BJ (cell line): ENCODE results near the gene TMEM205. TPM values are rescaled to one million over a fixed set of nuclear protein-coding genes. Genes with fewer than 3 reads are reported as not detected.

ENCODE experiments used
- CTCF ChIA-PET: fragments of 350-600 bp; formaldehyde crosslinking; extraction: SDS; loops from one replicate; lab custom pipeline; 2021; ENCODE audit warnings: antibody characterized with exemption, inconsistent platforms; lab: Yijun Ruan, JAX
- POLR2A ChIA-PET: fragments of 300-600 bp; sonication (Branson Sonifier 250); formaldehyde crosslinking; extraction: SDS; loops from one replicate; lab custom pipeline; 2021; ENCODE audit warnings: antibody characterized with exemption; lab: Charles Lee
- DNase-seq: peaks from one replicate; pipeline ENCODE4 v3.0.0-alpha.2; 2011; ENCODE audit warnings: low read depth
- H3K27me3 ChIP-seq: 2 replicates; pipeline ENCODE4 v1.6.0; 2011; ENCODE audit warnings: low read length; ENCODE audit not compliant: control insufficient read depth, insufficient read depth
- H3K36me3 ChIP-seq: 2 replicates; pipeline ENCODE4 v1.5.1; 2011; ENCODE audit warnings: low read length; ENCODE audit not compliant: control insufficient read depth, insufficient read depth
- H3K4me3 ChIP-seq: 2 replicates; pipeline ENCODE4 v1.5.1; 2011; ENCODE audit warnings: low read depth, mild to moderate bottlenecking, control low read depth, low read length
- CTCF ChIP-seq: IDR thresholded peaks from 2 replicates; pipeline ENCODE4 v1.5.1; 2011; ENCODE audit warnings: low read depth, mild to moderate bottlenecking, control low read depth, inconsistent platforms, low read length, moderate library complexity; ENCODE audit not compliant: insufficient read depth
- polyA plus RNA-seq: library from polyadenylated mRNA; depleted of rRNA; stranded (reverse); fragments of >200 nt; gene quantifications from 2 replicates; pipeline ENCODE4 v1.2.3, GENCODE V29; 2011

Gene TMEM205
- polyA plus RNA-seq, 1 experiment, result 107 TPM

GRCh38 chr19:11370744-11371143 lies 24.7 kb upstream of the TMEM205 start:
- DNase-seq, result no peak
- ChIA-PET POLR2A (no interaction called here), CTCF (no interaction called here)
- no peaks in the 10 kb centered on the region for H3K27me3 ChIP-seq
- H3K4me3 ChIP-seq, result no peak overlapping the region
- H3K36me3 ChIP-seq, result no peaks in the 10 kb centered on the region
- TF ChIP-seq CTCF, result no peak

GRCh38 chr19:11367528-11367927 lies 21.5 kb upstream of the TMEM205 start:
- POLR2A ChIA-PET, result no interaction called here
- CTCF ChIA-PET, result interaction anchor here (1.2 kb wide), 1 partner anchor 10 kb away, joined by 3 read pairs; no protein-coding TSS in a partner anchor
- Histone ChIP-seq H3K27me3 (no peaks in the 10 kb centered on the region), H3K4me3 (no peak overlapping the region), H3K36me3 (peaks cover 11% of the 10 kb centered on the region; the same call in 1 of the 2 replicates)
- no peak for TF ChIP-seq CTCF
- DNase-seq, result no peak

- no peak for TF ChIP-seq CTCF
- POLR2A ChIA-PET, result no interaction called here
- no peak for DNase-seq
- peaks cover 23% of the 10 kb centered on the region for H3K36me3 ChIP-seq
- H3K27me3 ChIP-seq, result no peaks in the 10 kb centered on the region
- no peak overlapping the region for H3K4me3 ChIP-seq
- CTCF ChIA-PET, result interaction anchor here (0.7 to 1.4 kb wide), 3 partner anchors 17 to 72 kb away, joined by 3 to 4 read pairs (median 3); no protein-coding TSS in a partner anchor
Observed at GRCh38 chr19:11365557-11366117, 19.6 kb upstream of the TMEM205 start.

- DNase-seq, result no peak
- H3K4me3 ChIP-seq, result no peak overlapping the region
- POLR2A ChIA-PET, result no interaction called here
- peaks cover 23% of the 10 kb centered on the region for H3K36me3 ChIP-seq
- no peak for TF ChIP-seq CTCF
- CTCF ChIA-PET, result no interaction called here
- H3K27me3 ChIP-seq, result no peaks in the 10 kb centered on the region
Observed at GRCh38 chr19:11364935-11365334, 18.9 kb upstream of the TMEM205 start.

GRCh38 chr19:11364296-11364904 lies 18.3 kb upstream of the TMEM205 start:
- DNase-seq, result no peak
- Histone ChIP-seq H3K4me3 (no peak overlapping the region), H3K27me3 (no peaks in the 10 kb centered on the region), H3K36me3 (peaks cover 27% of the 10 kb centered on the region)
- POLR2A ChIA-PET, result no interaction called here
- no peak for TF ChIP-seq CTCF
- CTCF ChIA-PET, result no interaction called here
